Right lobe of liver (tissue), 6 donors: ENCODE data around the gene MARCHF10. TPM values are rescaled to one million over a fixed set of nuclear protein-coding genes. Genes with fewer than 3 reads are reported as not detected.

Experiments
- ATAC-seq, 4 donors: fragments of 200-7000 bp; cut with Tn5 transposase; one replicate each; pipeline ENCODE4 v1.9.1; 2020; ENCODE audit warnings: mild to moderate bottlenecking in 4 of 4, moderate library complexity in 4 of 4
- DNase-seq, 3 donors: peaks; one replicate each; pipeline ENCODE4 v3.0.0-alpha.2; 2020
- H3K27ac ChIP-seq, 3 donors: fragments of 200-600 bp; one replicate each; pipeline ENCODE4 v1.8.0; 2022
- H3K27me3 ChIP-seq, 2 donors: fragments of 200-600 bp; one replicate each; pipeline ENCODE4 v1.8.0; 2022
- H3K36me3 ChIP-seq, 4 donors: fragments of 200-600 bp; sonication (generic) in 1 of 4; one replicate each; pipeline versions ENCODE4 v1.5.1 to v1.8.0; 2017 to 2022; ENCODE audit warnings: control low read depth in 1 of 4
- H3K4me1 ChIP-seq, 4 donors: fragments of 200-600 bp; sonication (generic) in 1 of 4; one replicate each; pipeline versions ENCODE4 v1.5.1 to v1.8.0; 2017 to 2022; ENCODE audit warnings: control low read depth in 1 of 4
- H3K4me3 ChIP-seq, 3 donors: fragments of 200-600 bp; one replicate each; pipeline ENCODE4 v1.8.0; 2022
- H3K9me3 ChIP-seq, 4 donors: fragments of 200-600 bp; sonication (generic) in 1 of 4; one replicate each; pipeline versions ENCODE4 v1.5.1 to v1.8.0; 2017 to 2022; ENCODE audit warnings: control low read depth in 1 of 4
- CTCF ChIP-seq, 4 donors: fragments of 200-600 bp in 3 of 4; fragments of 450-650 bp in 1 of 4; IDR thresholded peaks; one replicate each; pipeline versions ENCODE4 v1.5.1 to v1.8.0; 2016 to 2022; ENCODE audit warnings: antibody characterized with exemption in 4 of 4, mild to moderate bottlenecking in 2 of 4
- POLR2A ChIP-seq: fragments of 450-650 bp; IDR thresholded peaks from one replicate; pipeline ENCODE4 v1.6.1; 2017; ENCODE audit warnings: antibody characterized with exemption, mild to moderate bottlenecking
- whole genome bisulfite sequencing: methylation state at CpG from one replicate; pipeline ENCODE4 v1.1.6; 2018; ENCODE audit warnings: low coverage, low lambda C conversion rate; ENCODE audit not compliant: insufficient coverage; ENCODE audit errors: missing lambda C conversion rate; 5-methylcytosine and 5-hydroxymethylcytosine counted together
- intact Hi-C, 2 donors: fragments of 100-400 bp; cut with DNase I; formaldehyde crosslinking; loops; one replicate each; pipeline versions ENCODE4 v1.11.2 to v1.14.1; 2022
- total RNA-seq, 6 experiments: library from RNA; depleted of rRNA in 2 of 6; stranded (reverse); fragments of >200 nt in 2 of 6; fragmentation: NEBNext Ultra II Directional in 3 of 6; extraction: Animal tissue kit (Norgen Biotek cat#: 25700) in 3 of 6; gene quantifications; one replicate each; pipeline versions ENCODE4 v1.1.0 to v1.2.4, GENCODE V29; 2016 to 2023
- donor health status: DM: no; HTN: yes; CAD: no.
- donor health status: DM: no; HTN: no; CAD: no.
- donor health status: DM: no; HTN: no; CAD: no.
- donor health status: DM: no; HTN: yes; CAD: no.
- donor health status: DM: no; HTN: yes; CAD: no.

Gene MARCHF10
- total RNA-seq, 6 experiments from 2014 or later = not detected

GRCh38 chr17:62746941-62747340, 61.2 kb downstream of the MARCHF10 start:
- Histone ChIP-seq H3K9me3 (no peaks in the 10 kb centered on the region), H3K27ac (no peak overlapping the region), H3K4me1 (no peaks in the 10 kb centered on the region), H3K27me3 (no peaks in the 10 kb centered on the region), H3K36me3 (no peaks in the 10 kb centered on the region), H3K4me3 (no peak overlapping the region)
- TF ChIP-seq CTCF (IDR thresholded peaks at IDR 0.05) = no peak
- intact Hi-C loops = no loop called here
- WGBS = 51% methylated on average over 8 of the region's 8 CpGs
- DNase-seq (no peak), ATAC-seq (no peak)

- no peak overlapping the region for H3K27ac ChIP-seq
- DNase-seq (no peak), ATAC-seq (no peak)
- no peaks in the 10 kb centered on the region for H3K36me3 ChIP-seq
- no peak for TF ChIP-seq POLR2A
- no peak for TF ChIP-seq CTCF (IDR thresholded peaks at IDR 0.05)
- 56% methylated on average over 7 of the region's 7 CpGs for WGBS
- no peaks in the 10 kb centered on the region for H3K9me3 ChIP-seq
- H3K4me1 ChIP-seq = no peaks in the 10 kb centered on the region
- intact Hi-C loops = no loop called here
- H3K27me3 ChIP-seq = no peaks in the 10 kb centered on the region
- H3K4me3 ChIP-seq = no peak overlapping the region
Measured at GRCh38 chr17:62745806-62746205, 62.3 kb downstream of the MARCHF10 start.

- DNase-seq = no peak
Measured at GRCh38 chr17:62744259-62744658, 63.9 kb downstream of the MARCHF10 start.

GRCh38 chr17:62741290-62741689, 66.8 kb downstream of the MARCHF10 start:
- TF ChIP-seq CTCF (IDR thresholded peaks at IDR 0.05) = no peak
- TF ChIP-seq POLR2A = no peak
- Histone ChIP-seq H3K36me3 (no peaks in the 10 kb centered on the region), H3K4me1 (no peaks in the 10 kb centered on the region), H3K27me3 (no peaks in the 10 kb centered on the region), H3K27ac (no peak overlapping the region), H3K4me3 (no peak overlapping the region), H3K9me3 (no peaks in the 10 kb centered on the region)
- 75% methylated on average over 4 of the region's 4 CpGs for WGBS
- intact Hi-C loops = no loop called here
- no peak for ATAC-seq
- no peak for DNase-seq

More at GRCh38 chr17:62744259-62744658, 63.9 kb downstream of the MARCHF10 start:
- H3K4me1 ChIP-seq = no peaks in the 10 kb centered on the region
- intact Hi-C loops = no loop called here
- no peaks in the 10 kb centered on the region for H3K36me3 ChIP-seq
- no peaks in the 10 kb centered on the region for H3K9me3 ChIP-seq
- H3K4me3 ChIP-seq = no peak overlapping the region
- H3K27ac ChIP-seq = no peak overlapping the region
- no peak for ATAC-seq
- 40% methylated on average over 7 of the region's 7 CpGs for WGBS
- no peaks in the 10 kb centered on the region for H3K27me3 ChIP-seq
- no peak for TF ChIP-seq CTCF (IDR thresholded peaks at IDR 0.05)
